Measurements from ENCODE around the gene TMEM120A.

TMEM120A gene

DNA sequence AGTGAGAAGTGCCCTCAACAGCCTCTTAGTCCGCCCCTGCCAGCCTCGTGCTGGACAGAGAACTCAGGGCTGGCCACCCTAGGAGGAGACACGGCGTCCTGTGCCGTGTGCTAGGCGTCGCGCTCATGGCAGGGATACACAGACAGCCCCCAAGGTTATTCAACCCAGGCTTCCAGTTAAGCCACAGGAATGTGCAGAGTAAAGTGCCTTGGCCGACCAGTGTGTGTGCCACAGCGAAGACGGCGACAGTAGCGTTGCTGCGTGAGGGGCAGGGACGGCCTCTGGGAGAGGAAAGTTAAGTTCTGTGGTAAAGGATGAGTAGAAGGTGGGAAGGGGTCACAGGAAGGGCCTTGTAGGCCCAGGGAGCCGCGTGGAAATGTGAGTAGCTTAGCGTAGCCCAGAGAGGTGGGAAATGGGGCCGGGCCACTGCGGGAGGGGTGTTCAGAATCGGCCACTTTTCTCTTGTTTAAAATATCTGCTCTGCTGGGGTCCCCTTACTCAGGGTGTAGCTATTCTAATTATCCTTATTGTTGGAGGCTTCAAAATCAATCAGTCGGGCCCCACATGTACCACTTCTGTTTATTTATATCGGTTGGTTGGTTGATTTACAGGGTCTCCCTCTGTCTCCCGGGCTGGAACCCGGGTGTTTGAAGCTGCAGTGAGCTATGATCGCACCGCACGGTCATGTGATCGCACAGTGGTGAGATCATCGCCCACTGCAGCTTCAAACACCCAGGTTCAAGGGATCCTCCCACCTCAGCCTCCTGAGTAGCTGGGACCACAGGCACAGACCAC lies 24.5 kb downstream of the TMEM120A start:
- DNase-seq = no peak
- no peaks in the 10 kb centered on the region for H3F3A ChIP-seq (ENCODE audit: insufficient read depth, low read length)
- no peaks in the 10 kb centered on the region for H4K20me1 ChIP-seq (ENCODE audit: insufficient read depth, low read length)
- no peaks in the 10 kb centered on the region for H3K9me2 ChIP-seq (replicated peaks; ENCODE audit: insufficient read depth, low read length)
- no peak overlapping the region for H3K4me2 ChIP-seq (ENCODE audit: low read depth, low read length)
- no peak overlapping the region for H3K27ac ChIP-seq (ENCODE audit: low read length)
- no peaks in the 10 kb centered on the region for H3K79me2 ChIP-seq (ENCODE audit: low read length)
- H2AFZ ChIP-seq (ENCODE audit: low read length) = no peak overlapping the region
- H3K27me3 ChIP-seq (replicated peaks; ENCODE audit: insufficient read depth, low read length) = no peaks in the 10 kb centered on the region
- no peak overlapping the region for H3K4me3 ChIP-seq (ENCODE audit: low read length)
- TF ChIP-seq EZH2phosphoT487 (IDR thresholded peaks at IDR 0.05; ENCODE audit: low read length) (no peak), EZH2 (optimal IDR thresholded peaks at IDR 0.05; ENCODE audit: low read depth, low read length) (no peak)
- TF ChIP-seq, protein P1, sequence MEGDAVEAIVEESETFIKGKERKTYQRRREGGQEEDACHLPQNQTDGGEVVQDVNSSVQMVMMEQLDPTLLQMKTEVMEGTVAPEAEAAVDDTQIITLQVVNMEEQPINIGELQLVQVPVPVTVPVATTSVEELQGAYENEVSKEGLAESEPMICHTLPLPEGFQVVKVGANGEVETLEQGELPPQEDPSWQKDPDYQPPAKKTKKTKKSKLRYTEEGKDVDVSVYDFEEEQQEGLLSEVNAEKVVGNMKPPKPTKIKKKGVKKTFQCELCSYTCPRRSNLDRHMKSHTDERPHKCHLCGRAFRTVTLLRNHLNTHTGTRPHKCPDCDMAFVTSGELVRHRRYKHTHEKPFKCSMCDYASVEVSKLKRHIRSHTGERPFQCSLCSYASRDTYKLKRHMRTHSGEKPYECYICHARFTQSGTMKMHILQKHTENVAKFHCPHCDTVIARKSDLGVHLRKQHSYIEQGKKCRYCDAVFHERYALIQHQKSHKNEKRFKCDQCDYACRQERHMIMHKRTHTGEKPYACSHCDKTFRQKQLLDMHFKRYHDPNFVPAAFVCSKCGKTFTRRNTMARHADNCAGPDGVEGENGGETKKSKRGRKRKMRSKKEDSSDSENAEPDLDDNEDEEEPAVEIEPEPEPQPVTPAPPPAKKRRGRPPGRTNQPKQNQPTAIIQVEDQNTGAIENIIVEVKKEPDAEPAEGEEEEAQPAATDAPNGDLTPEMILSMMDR (IDR thresholded peaks at IDR 0.05; ENCODE audit: low read length) = no peak
- H3K9me3 ChIP-seq (replicated peaks; ENCODE audit: insufficient read depth, low read length) = no peaks in the 10 kb centered on the region
- H3K4me1 ChIP-seq (ENCODE audit: low read length) = no peaks in the 10 kb centered on the region
- no peaks in the 10 kb centered on the region for H3K36me3 ChIP-seq (replicated peaks; ENCODE audit: insufficient read depth, low read length)
- H3K9ac ChIP-seq (ENCODE audit: low read length) = no peak overlapping the region

DNA sequence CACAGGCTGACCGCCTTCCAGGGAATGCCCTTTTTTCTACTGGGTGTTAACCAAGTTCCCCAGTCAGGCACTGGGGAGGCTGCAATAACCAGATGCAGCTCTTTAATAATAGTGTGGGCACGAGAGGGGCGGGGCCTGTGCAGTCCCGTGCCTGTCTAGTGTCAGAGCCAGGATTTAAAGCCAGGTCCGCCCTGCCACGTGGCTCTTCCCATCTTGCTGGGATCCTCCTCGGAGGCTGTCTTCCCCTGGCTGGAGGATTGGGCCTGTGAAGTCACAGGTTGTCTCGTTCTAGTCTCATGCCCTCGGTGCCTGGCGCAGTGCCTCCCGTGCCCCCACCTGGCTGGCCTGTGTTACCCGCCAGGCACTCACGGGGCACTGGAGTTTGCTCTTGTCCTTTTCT lies 25.2 kb downstream of the TMEM120A start:
- Histone ChIP-seq H3K79me2 (ENCODE audit: low read length) (no peaks in the 10 kb centered on the region), H3K4me2 (ENCODE audit: low read depth, low read length) (no peak overlapping the region), H3K9me3 (replicated peaks; ENCODE audit: insufficient read depth, low read length) (no peaks in the 10 kb centered on the region), H4K20me1 (ENCODE audit: insufficient read depth, low read length) (no peaks in the 10 kb centered on the region), H2AFZ (ENCODE audit: low read length) (no peak overlapping the region), H3K36me3 (replicated peaks; ENCODE audit: insufficient read depth, low read length) (no peaks in the 10 kb centered on the region), H3K9me2 (replicated peaks; ENCODE audit: insufficient read depth, low read length) (no peaks in the 10 kb centered on the region), H3K4me1 (ENCODE audit: low read length) (no peaks in the 10 kb centered on the region), H3K4me3 (ENCODE audit: low read length) (no peak overlapping the region), H3K9ac (ENCODE audit: low read length) (no peak overlapping the region), H3F3A (ENCODE audit: insufficient read depth, low read length) (no peaks in the 10 kb centered on the region), H3K27me3 (replicated peaks; ENCODE audit: insufficient read depth, low read length) (no peaks in the 10 kb centered on the region), H3K27ac (ENCODE audit: low read length) (no peak overlapping the region)
- TF ChIP-seq, protein P1 (IDR thresholded peaks at IDR 0.05; ENCODE audit: low read length) = no peak
- DNase-seq = no peak

DNA sequence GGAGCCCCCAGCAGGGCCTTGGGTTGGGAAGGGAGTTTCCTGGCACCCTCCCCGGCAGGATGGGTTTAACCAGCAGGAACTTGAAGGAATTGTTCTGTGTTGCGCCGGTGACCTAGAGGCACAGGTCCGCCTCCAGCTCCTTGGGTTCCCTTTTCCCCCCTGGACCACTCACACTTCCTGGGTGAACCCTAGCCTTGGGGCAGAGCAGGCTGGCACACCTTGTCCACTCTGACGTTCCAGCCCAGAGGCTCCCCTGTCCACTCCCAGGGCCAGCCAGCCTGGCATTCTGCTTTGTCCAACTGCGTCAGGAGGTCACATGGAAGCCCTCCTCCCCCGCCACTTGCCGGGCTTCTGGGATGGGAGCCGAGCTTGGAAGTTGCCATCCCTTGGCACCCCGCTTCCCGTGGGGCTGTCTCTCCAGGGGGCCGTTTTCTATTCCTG lies 25.8 kb downstream of the TMEM120A start:
- Histone ChIP-seq H3K36me3 (replicated peaks; ENCODE audit: insufficient read depth, low read length) (no peaks in the 10 kb centered on the region), H3K79me2 (ENCODE audit: low read length) (no peaks in the 10 kb centered on the region), H3K9ac (ENCODE audit: low read length) (no peak overlapping the region), H2AFZ (ENCODE audit: low read length) (no peak overlapping the region), H3K4me2 (ENCODE audit: low read depth, low read length) (no peak overlapping the region), H4K20me1 (ENCODE audit: insufficient read depth, low read length) (no peaks in the 10 kb centered on the region), H3F3A (ENCODE audit: insufficient read depth, low read length) (no peaks in the 10 kb centered on the region), H3K9me2 (replicated peaks; ENCODE audit: insufficient read depth, low read length) (no peaks in the 10 kb centered on the region), H3K9me3 (replicated peaks; ENCODE audit: insufficient read depth, low read length) (no peaks in the 10 kb centered on the region), H3K4me1 (ENCODE audit: low read length) (no peaks in the 10 kb centered on the region), H3K4me3 (ENCODE audit: low read length) (no peak overlapping the region), H3K27ac (ENCODE audit: low read length) (no peak overlapping the region), H3K27me3 (replicated peaks; ENCODE audit: insufficient read depth, low read length) (no peaks in the 10 kb centered on the region)
- DNase-seq = no peak
- TF ChIP-seq EZH2phosphoT487 (IDR thresholded peaks at IDR 0.05; ENCODE audit: low read length) (no peak), EZH2 (optimal IDR thresholded peaks at IDR 0.05; ENCODE audit: low read depth, low read length) (no peak)
- TF ChIP-seq, protein P1 (IDR thresholded peaks at IDR 0.05; ENCODE audit: low read length) = no peak

All from MM.1S (cell line).